A673 (cell line): ENCODE data around the gene HMGB4.

ENCODE experiments used
- EZH2 ChIP-seq: fragments of 200-600 bp; sonication (generic); IDR thresholded peaks from 2 replicates; pipeline ENCODE4 v1.6.1; 2017; ENCODE audit warnings: borderline replicate concordance, low read depth, mild to moderate bottlenecking, mixed read lengths, antibody characterized with exemption, low read length; ENCODE audit not compliant: poor library complexity, severe bottlenecking
- TF ChIP-seq, protein P1 (sequence below): fragments of 300-800, 200-600 bp; sonication (generic); conservative IDR thresholded peaks from 2 replicates; pipeline ENCODE4 v1.5.1; 2017; ENCODE audit warnings: low read depth, mild to moderate bottlenecking, antibody characterized with exemption, low read length, moderate library complexity, mixed read lengths

DNA sequence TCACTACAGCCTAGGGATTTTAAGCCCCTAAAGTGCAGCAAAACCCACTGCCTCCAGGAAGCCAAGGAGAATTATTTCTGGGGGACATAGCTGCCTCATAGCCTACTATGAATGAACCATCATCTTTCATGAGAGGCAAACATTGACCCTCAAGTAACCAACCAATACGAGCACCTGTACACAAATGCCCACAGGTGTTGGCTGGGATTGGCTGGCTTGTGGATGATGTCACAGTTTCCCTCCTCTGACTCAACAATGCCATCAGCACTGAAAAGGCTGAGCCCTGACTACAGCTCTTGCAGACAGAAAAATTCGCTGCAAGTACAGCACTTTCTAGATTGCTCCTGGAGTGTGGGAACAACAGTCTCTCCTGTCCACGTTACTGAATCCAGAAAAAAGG is at the start of gene HMGB4:
- TF ChIP-seq, protein P1, sequence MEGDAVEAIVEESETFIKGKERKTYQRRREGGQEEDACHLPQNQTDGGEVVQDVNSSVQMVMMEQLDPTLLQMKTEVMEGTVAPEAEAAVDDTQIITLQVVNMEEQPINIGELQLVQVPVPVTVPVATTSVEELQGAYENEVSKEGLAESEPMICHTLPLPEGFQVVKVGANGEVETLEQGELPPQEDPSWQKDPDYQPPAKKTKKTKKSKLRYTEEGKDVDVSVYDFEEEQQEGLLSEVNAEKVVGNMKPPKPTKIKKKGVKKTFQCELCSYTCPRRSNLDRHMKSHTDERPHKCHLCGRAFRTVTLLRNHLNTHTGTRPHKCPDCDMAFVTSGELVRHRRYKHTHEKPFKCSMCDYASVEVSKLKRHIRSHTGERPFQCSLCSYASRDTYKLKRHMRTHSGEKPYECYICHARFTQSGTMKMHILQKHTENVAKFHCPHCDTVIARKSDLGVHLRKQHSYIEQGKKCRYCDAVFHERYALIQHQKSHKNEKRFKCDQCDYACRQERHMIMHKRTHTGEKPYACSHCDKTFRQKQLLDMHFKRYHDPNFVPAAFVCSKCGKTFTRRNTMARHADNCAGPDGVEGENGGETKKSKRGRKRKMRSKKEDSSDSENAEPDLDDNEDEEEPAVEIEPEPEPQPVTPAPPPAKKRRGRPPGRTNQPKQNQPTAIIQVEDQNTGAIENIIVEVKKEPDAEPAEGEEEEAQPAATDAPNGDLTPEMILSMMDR: no peak
- no peak for TF ChIP-seq EZH2
